ENCODE data around the gene OTOGL.

DNA sequence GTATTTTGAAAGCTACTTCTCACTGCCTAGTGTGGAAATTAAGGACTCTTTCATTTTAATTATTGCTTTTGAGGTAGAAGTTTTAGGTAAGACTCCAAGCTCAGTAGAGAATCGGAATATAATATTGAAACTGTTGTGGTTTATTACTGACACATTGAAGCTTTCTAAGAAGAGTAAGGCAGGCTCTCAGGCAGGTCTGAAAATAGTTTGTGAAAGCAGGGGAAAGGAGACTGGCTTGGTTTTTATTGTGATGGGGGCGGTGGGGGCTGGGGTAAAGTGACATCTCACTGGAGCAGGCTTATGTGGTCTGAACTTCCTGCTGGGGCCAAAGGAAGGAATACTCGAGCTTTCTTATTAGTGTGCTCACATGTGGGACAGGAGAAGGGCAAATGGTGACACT is 79.5 kb downstream of the OTOGL start:
- TF ChIP-seq CTCF (IDR thresholded peaks at IDR 0.05; ENCODE audit: low read depth, low read length) (no peak), MAX (IDR thresholded peaks at IDR 0.05; ENCODE audit: low read depth, low read length) (no peak), POLR2A (IDR thresholded peaks at IDR 0.05; ENCODE audit: extremely low read depth, insufficient read length) (no peak)
